IMR-90 (cell line): Measurements from ENCODE around the gene KCNN4. TPM values are rescaled to one million over a fixed set of nuclear protein-coding genes. Genes with fewer than 3 reads are reported as not detected.

Source experiments
- ATAC-seq: fragments of 200-7000 bp; cut with Tn5 transposase; 2 replicates; pipeline ENCODE4 v1.9.1; 2020; ENCODE audit warnings: low read depth, mild to moderate bottlenecking, moderate library complexity
- BruUV-seq: library from RNA; stranded (reverse); fragments of 400-500 nt; replicated peaks from 2 replicates; lab custom pipeline; 2021; lab: Mats Ljungman, UMichigan
- CTCF ChIA-PET: fragments of 300-600 bp; formaldehyde crosslinking; extraction: SDS; loops from one replicate; lab custom pipeline; 2021; ENCODE audit warnings: antibody characterized with exemption; lab: Yijun Ruan, JAX
- POLR2A ChIA-PET: fragments of 300-600 bp; sonication (Branson Sonifier 250); formaldehyde crosslinking; loops from one replicate; lab custom pipeline; 2022; ENCODE audit warnings: antibody characterized with exemption; ENCODE audit not compliant: unreplicated experiment; lab: Charles Lee
- DNase-seq: peaks from one replicate; pipeline ENCODE4 v3.0.0; 2013
- H2AFZ ChIP-seq: replicated peaks from 2 replicates; pipeline ENCODE3; 2013; ENCODE audit warnings: low read length, mild to moderate bottlenecking; ENCODE audit not compliant: poor library complexity
- H2AK5ac ChIP-seq: 2 replicates; pipeline ENCODE4 v1.6.1; 2013; ENCODE audit warnings: low read depth, low read length, inconsistent platforms
- H2AK9ac ChIP-seq: replicated peaks from 2 replicates; pipeline ENCODE3; 2013; ENCODE audit warnings: mild to moderate bottlenecking, low read depth, low read length, moderate library complexity; ENCODE audit not compliant: poor library complexity
- H2BK120ac ChIP-seq: 2 replicates; pipeline ENCODE4 v1.6.1; 2013; ENCODE audit warnings: low read depth, low read length, inconsistent platforms
- H2BK15ac ChIP-seq: 3 replicates; pipeline ENCODE4 v1.6.1; 2013; ENCODE audit warnings: low read depth, low read length, inconsistent platforms
- H2BK20ac ChIP-seq: 2 replicates; pipeline ENCODE4 v1.6.1; 2013; ENCODE audit warnings: low read depth, mild to moderate bottlenecking, inconsistent platforms, low read length, moderate library complexity
- H2BK5ac ChIP-seq: 2 replicates; pipeline ENCODE4 v1.6.1; 2013; ENCODE audit warnings: mild to moderate bottlenecking, low read depth, low read length, inconsistent platforms; ENCODE audit not compliant: poor library complexity, severe bottlenecking
- H3K14ac ChIP-seq: replicated peaks from 2 replicates; pipeline ENCODE4 v1.6.1; 2013; ENCODE audit warnings: low read depth, low read length, inconsistent platforms
- H3K18ac ChIP-seq: 2 replicates; pipeline ENCODE4 v1.6.1; 2013; ENCODE audit warnings: low read depth, low read length, control low read depth
- H3K23ac ChIP-seq: 2 replicates; pipeline ENCODE4 v1.6.1; 2013; ENCODE audit warnings: low read depth, low read length, inconsistent platforms
- H3K27ac ChIP-seq: 2 replicates; pipeline ENCODE4 v1.5.1; 2013; ENCODE audit warnings: mild to moderate bottlenecking, control low read depth, low read length; ENCODE audit not compliant: insufficient read depth
- H3K27me3 ChIP-seq: 2 replicates; pipeline ENCODE4 v1.6.1; 2013; ENCODE audit warnings: low read length; ENCODE audit not compliant: control insufficient read depth, insufficient read depth
- H3K36me3 ChIP-seq: 2 replicates; pipeline ENCODE4 v1.6.1; 2013; ENCODE audit warnings: low read length, mixed read lengths; ENCODE audit not compliant: control insufficient read depth, insufficient read depth
- H3K4ac ChIP-seq: 2 replicates; pipeline ENCODE4 v1.6.1; 2013; ENCODE audit warnings: low read depth, low read length, inconsistent platforms
- H3K4me1 ChIP-seq: 2 replicates; pipeline ENCODE4 v1.6.1; 2013; ENCODE audit warnings: low read length, mixed read lengths; ENCODE audit not compliant: control insufficient read depth, insufficient read depth
- H3K4me2 ChIP-seq: 2 replicates; pipeline ENCODE4 v1.6.1; 2013; ENCODE audit warnings: low read depth, mild to moderate bottlenecking, control low read depth, low read length, moderate library complexity
- H3K4me3 ChIP-seq: 2 replicates; pipeline ENCODE4 v1.5.1; 2013; ENCODE audit warnings: low read depth, mild to moderate bottlenecking, control low read depth, low read length, moderate library complexity; ENCODE audit not compliant: insufficient read depth
- H3K56ac ChIP-seq: 2 replicates; pipeline ENCODE4 v1.6.1; 2013; ENCODE audit warnings: low read length, inconsistent platforms; ENCODE audit not compliant: insufficient read depth; ENCODE audit errors: extremely low read depth
- H3K79me1 ChIP-seq, 2 experiments: 2 replicates each; pipeline ENCODE4 v1.6.1; 2013; ENCODE audit warnings: low read length in 2 of 2, inconsistent platforms in 1 of 2, low read depth in 1 of 2
- H3K9ac ChIP-seq: 2 replicates; pipeline ENCODE4 v1.6.1; 2013; ENCODE audit warnings: low read depth, low read length, control low read depth
- H3K9me1 ChIP-seq: 2 replicates; pipeline ENCODE4 v1.6.1; 2013; ENCODE audit warnings: low read length, inconsistent platforms; ENCODE audit not compliant: insufficient read depth
- H3K9me3 ChIP-seq: 2 replicates; pipeline ENCODE4 v1.6.1; 2013; ENCODE audit warnings: low read length; ENCODE audit not compliant: control insufficient read depth, insufficient read depth
- H4K20me1 ChIP-seq: 2 replicates; pipeline ENCODE4 v1.6.1; 2013; ENCODE audit warnings: low read length, inconsistent platforms; ENCODE audit not compliant: insufficient read depth
- H4K5ac ChIP-seq: 2 replicates; pipeline ENCODE4 v1.6.1; 2013; ENCODE audit warnings: mild to moderate bottlenecking, low read depth, low read length, control low read depth
- H4K8ac ChIP-seq, 2 experiments: 2 replicates each; pipeline ENCODE4 v1.6.1; 2013; ENCODE audit warnings: low read depth in 2 of 2, low read length in 2 of 2, control low read depth in 1 of 2, inconsistent platforms in 1 of 2
- H4K91ac ChIP-seq: 2 replicates; pipeline ENCODE4 v1.6.1; 2013; ENCODE audit warnings: low read depth, low read length, inconsistent platforms; ENCODE audit not compliant: insufficient read depth
- CEBPB ChIP-seq: IDR thresholded peaks from 2 replicates; pipeline ENCODE4 v1.6.1; 2012; ENCODE audit warnings: low read depth, low read length, improper control_type of control experiment
- CHD1 ChIP-seq: IDR thresholded peaks from 2 replicates; pipeline ENCODE4 v1.6.1; 2012; ENCODE audit warnings: low read depth, low read length, improper control_type of control experiment
- ELK1 ChIP-seq: fragments of 150-350 bp; IDR thresholded peaks from 2 replicates; pipeline ENCODE4 v1.6.1; 2016; ENCODE audit warnings: low read depth, mild to moderate bottlenecking, low read length, moderate library complexity, borderline replicate concordance
- FOS ChIP-seq: fragments of 150-350 bp; IDR thresholded peaks from 2 replicates; pipeline ENCODE4 v1.6.1; 2016; ENCODE audit warnings: low read depth, low read length
- NFE2L2 ChIP-seq: fragments of 150-350 bp; IDR thresholded peaks from 2 replicates; pipeline ENCODE4 v1.6.1; 2016; ENCODE audit warnings: low read depth, mild to moderate bottlenecking, low read length
- POLR2A ChIP-seq: IDR thresholded peaks from 2 replicates; pipeline ENCODE4 v1.6.1; 2012; ENCODE audit warnings: mild to moderate bottlenecking, low read depth, low read length
- RAD21 ChIP-seq: IDR thresholded peaks from 2 replicates; pipeline ENCODE4 v1.6.1; 2012; ENCODE audit warnings: low read length, improper control_type of control experiment
- SMC3 ChIP-seq: fragments of 150-350 bp; IDR thresholded peaks from 2 replicates; pipeline ENCODE4 v1.6.1; 2016; ENCODE audit warnings: low read depth, mild to moderate bottlenecking, antibody characterized with exemption, low read length, moderate library complexity
- WGBS, 2 experiments: methylation state at CpG; one replicate each; pipeline versions ENCODE4 v1.1.5 to v1.1.7; 2013; ENCODE audit warnings: missing lambda C conversion rate in 2 of 2; ENCODE audit not compliant: insufficient read length in 1 of 2; ENCODE audit errors: extremely low coverage in 2 of 2; 5-methylcytosine and 5-hydroxymethylcytosine counted together
- dilution Hi-C: fragments of 300-500 bp; cut with HindIII; formaldehyde crosslinking; loops from one replicate; pipeline ENCODE4 v1.14.3; 2018; ENCODE audit warnings: low sequenced_read_pairs; ENCODE audit not compliant: unreplicated experiment
- in situ Hi-C: fragments of 300-500 bp; cut with MboI; formaldehyde crosslinking; loops from 3 replicates; pipeline ENCODE4 v1.14.3; 2019; ENCODE audit warnings: low sequenced_read_pairs, inconsistent platforms, mixed read lengths
- intact Hi-C: fragments of 100-400 bp; cut with micrococcal nuclease; formaldehyde crosslinking; loops from 2 replicates; pipeline ENCODE4 v1.10.0; 2022
- polyA plus RNA-seq, 3 experiments: library from polyadenylated mRNA; depleted of rRNA; stranded (reverse); fragments of >200 nt; gene quantifications; 2 replicates each; pipeline ENCODE4 v1.2.3, GENCODE V29; 2012; ENCODE audit warnings: low replicate concordance in 1 of 3
- total RNA-seq: library from RNA; depleted of rRNA; stranded (reverse); fragments of >200 nt; gene quantifications from 2 replicates; pipeline ENCODE4 v1.2.3, GENCODE V29; 2012

KCNN4 gene
- total and polyA plus RNA-seq, 2 of the 4 experiments (the other 2 are of a cell fraction) = 0.54 to 0.99 TPM

GRCh38 chr19:43729919-43730318 lies 50.9 kb downstream of the KCNN4 start:
- Histone ChIP-seq H2AFZ (no peak overlapping the region), H3K9me3 (no peaks in the 10 kb centered on the region), H3K56ac (no peak overlapping the region), H3K4ac (no peak overlapping the region), H2BK20ac (no peak overlapping the region), H3K9me1 (peaks cover 13% of the 10 kb centered on the region; the same call in 1 of the 2 replicates), H3K4me2 (no peak overlapping the region), H2AK9ac (no peak overlapping the region), H2AK5ac (no peak overlapping the region), H3K14ac (no peak overlapping the region), H3K9ac (no peak overlapping the region), H2BK15ac (no peak overlapping the region), H2BK5ac (no peak overlapping the region), H3K4me3 (no peak overlapping the region), H3K27me3 (no peaks in the 10 kb centered on the region), H3K36me3 (peaks cover 50% of the 10 kb centered on the region), H4K8ac (no peak overlapping the region), H3K18ac (no peak overlapping the region), H3K4me1 (0 out of 2 replicates have a peak, but pooled peaks cover 2% of the 10 kb centered on the region), H4K20me1 (no peaks in the 10 kb centered on the region), H3K79me1 (0 out of 4 replicates have a peak, but pooled peaks cover 0 to 3% of the 10 kb centered on the region in 2 experiments), H2BK120ac (no peak overlapping the region), H4K5ac (no peak overlapping the region), H3K27ac (no peak overlapping the region), H4K91ac (no peak overlapping the region), H3K23ac (no peak overlapping the region)
- dilution Hi-C loops (no loop called here), in situ Hi-C loops (no loop called here), intact Hi-C loops (no loop called here)
- no peak for ATAC-seq
- CTCF ChIA-PET = no interaction called here
- TF ChIP-seq ELK1 = no peak
- TF ChIP-seq FOS = no peak
- TF ChIP-seq RAD21 = no peak
- TF ChIP-seq CHD1 = no peak
- TF ChIP-seq POLR2A = no peak
- no peak for TF ChIP-seq NFE2L2
- no peak for TF ChIP-seq SMC3
- no peak for TF ChIP-seq CEBPB
- POLR2A ChIA-PET = no interaction called here
- WGBS, 2 experiments = no CpG with 5 or more reads among the region's 5 CpGs
- BruUV-seq = no TSS peak
- no peak for DNase-seq
